Glomerular endothelial cell (primary cell): Measurements from ENCODE around the gene CEMIP. TPM values are rescaled to one million over a fixed set of nuclear protein-coding genes. Genes with fewer than 3 reads are reported as not detected.

Source experiments
- DNase-seq: peaks from one replicate; pipeline ENCODE4 v3.0.0-alpha.2; 2011; ENCODE audit warnings: low read depth, low spot score; ENCODE audit errors: extremely low read depth
- total RNA-seq: library from RNA; depleted of rRNA; stranded (reverse); fragments of >200 nt; gene quantifications from 2 replicates; pipeline ENCODE4 v1.2.3, GENCODE V29; 2015

The CEMIP gene
- total RNA-seq, 1 donor from 2014 or later = 0.53 TPM

DNA sequence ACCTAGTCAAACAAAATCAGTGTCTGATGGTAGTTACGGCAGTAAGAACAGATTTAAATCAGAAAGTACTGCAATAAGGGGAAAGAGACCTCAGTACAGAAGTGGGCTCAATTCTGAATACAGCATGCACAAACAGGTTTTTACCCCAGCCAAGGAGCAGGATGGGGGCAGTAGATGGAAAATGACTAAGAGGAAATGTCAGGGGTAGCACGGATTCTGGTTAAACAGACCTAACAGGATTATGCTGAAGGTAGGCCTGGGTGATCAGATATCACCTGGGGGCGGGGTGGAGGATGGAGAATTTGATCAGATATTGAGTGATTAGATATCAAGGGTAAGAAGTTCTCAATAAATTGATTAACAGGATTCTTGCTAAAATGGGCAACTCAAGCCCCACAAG lies 191.5 kb downstream of the CEMIP start:
- DNase-seq = no peak

DNA sequence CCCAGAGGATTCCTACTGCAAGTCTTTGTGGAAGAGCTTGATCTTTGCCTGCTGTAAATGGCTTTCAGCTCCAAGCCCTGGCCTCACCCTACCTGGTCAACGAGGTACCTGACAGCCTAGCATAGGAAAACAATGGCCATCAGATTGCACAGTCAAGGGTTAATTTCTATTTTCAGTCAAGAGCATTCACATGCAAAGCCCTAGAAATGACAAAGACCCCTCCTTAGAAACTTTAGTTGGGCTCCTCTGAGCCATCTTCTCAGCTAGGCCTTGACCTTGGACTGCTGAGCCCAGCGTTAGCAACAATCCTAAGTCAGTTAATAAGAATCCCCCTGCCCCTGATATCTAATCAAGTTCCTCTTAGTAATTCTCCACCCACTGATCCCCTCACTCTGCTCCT lies 192.0 kb downstream of the CEMIP start:
- no peak for DNase-seq

DNA sequence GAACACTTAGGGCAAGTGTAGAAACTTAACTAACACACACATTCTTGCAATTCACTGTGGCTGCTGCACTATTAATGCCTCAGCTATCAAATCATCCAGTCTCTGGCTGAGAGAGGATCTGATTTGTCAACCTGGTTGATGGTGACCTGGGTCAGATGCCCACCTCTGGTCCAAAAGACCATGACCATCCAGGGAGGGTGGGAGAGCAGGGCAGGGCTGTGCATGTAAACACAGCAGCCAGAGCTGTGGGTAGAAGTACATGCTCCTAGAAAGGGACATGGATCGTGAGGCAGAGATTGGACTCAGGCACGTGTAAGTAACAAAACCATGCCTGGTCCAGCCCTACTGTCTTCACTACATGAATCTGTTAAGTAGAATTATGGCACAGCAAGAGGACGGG lies 193.1 kb downstream of the CEMIP start:
- DNase-seq = no peak

DNA sequence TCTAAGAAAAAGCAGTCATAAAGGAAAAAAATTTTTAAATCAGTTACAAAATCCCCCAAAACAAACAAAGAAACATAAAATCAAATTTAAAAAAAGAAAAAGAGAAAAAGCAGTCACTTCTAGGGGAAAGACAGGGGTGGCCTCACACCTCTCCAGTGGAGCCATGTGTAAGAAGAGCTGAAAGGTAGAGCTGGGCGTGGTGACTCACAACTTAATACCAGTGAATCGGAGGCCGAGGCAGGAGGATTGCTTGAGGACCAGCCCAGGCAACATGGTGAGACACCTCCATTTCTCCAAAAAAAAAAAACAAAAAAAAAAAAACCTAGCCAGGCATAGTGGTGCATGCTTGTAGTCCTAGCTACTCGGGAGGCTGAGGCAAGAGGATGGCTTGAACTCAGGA lies 195.7 kb downstream of the CEMIP start:
- DNase-seq = no peak

DNA sequence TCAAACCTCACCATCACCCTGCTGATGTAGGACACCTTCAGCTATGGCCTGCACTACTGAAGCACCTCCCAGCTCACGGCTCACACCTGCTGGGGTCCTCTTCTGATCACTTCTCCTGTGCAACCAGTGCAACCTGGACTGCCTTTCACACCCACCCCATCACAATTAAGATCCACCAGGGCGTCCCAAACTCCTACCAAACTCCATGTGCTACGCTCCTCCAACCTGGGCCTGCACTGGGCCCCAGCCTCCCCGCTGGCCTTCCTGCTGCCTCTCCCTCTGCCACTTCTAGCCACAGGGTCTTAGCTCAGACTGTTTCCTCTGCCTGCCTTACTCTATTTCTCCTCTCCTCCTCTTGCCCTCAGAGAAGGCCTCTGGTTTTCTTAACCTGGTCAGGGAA lies 197.7 kb downstream of the CEMIP start:
- no peak for DNase-seq

DNA sequence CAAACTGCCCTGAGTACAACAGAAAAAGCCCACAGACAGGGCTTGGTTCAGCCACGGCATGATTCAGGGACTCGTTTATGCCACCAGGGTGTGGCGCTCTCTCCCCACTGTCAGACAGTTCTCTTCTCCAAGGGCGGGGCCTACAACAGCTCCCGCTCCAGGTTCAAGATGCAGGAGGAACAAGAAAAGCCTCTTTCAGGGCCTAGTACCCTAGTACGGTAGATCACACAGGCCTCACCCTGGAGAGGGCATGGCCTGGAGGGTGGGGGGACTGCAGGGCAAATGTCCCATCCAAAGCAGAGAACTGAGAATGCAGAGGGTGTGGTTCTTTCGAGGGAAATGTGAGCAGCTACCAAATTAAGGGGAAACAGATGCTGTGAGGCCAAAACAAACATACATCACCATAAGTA lies 198.5 kb downstream of the CEMIP start:
- no peak for DNase-seq

DNA sequence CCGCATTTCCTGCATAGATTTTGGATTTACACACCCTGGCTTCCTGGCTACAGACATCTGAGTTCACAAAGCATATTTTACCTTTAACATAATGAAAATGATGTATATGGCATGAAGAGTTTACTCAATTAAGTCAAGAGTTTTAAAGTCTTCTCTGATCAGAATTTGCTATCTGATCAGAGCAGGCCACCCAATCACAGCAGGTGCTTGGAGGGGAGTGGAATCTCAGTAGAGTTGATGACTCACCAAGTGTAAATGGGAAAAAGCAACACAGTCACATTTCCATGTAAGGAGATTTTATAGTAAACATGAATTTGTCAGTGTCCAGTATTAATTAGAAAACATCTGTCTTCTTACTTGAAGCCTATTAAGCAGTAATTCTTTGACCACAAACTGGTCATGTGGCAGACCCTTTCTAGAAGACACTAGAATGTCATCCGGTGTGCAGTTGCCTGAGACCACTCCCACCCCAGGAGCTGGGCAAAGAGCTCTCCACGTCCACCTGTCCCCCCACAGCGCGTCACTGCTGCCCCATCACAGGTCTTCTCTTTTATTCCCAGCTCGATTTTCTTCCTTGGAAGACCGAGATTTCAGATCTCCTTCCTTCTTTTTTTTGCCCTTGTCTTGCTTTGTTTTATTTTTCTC lies 199.6 kb downstream of the CEMIP start:
- DNase-seq = no peak

DNA sequence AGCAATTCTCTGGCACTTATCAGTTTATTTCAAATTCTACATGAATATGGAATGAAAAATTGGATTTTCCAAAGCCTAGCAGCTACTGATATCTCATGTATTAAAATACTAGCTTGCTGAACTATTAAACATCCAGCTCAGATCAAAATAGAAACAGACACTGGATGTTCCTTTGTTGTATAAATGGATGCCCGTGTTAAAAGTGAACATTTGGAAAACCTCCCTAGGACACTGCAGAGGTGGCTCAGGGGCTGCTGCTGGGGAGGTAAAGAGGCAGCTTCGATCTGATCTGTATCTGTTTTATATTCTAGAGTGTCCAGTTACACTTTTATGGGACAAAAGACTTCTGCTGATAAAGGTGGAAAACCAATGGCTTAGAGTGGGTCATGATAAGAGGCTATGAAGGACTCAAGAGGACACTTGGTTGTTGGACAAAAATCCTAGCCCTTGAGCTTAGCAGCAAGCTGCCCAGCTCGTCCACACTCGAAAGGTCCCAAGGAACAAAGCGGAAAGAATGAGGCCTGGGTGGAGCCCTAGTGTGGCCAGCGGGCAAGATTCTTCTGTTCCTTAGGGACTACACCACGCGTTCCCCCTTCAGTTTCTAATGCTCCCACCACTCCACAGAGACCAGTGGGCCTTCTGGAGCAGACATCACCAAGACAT lies 200.5 kb downstream of the CEMIP start:
- DNase-seq = no peak

DNA sequence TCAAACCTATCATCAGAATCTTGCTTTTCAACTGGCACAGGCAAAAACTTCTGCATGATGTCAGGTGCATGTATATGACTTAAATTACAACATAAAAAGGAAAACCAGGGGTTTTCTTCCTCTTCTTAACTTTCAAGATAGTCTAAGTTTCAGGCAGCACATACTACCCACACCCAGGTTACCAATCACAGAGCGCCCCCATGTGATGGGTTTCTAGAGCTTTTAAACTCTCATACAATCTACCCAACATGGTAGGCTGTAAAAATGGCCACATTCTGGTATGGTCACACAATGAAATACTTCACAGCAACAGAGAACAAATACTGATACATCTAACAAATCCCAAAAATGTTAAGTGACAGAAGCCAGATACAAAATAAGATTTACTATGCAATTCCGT lies 203.0 kb downstream of the CEMIP start:
- no peak for DNase-seq

DNA sequence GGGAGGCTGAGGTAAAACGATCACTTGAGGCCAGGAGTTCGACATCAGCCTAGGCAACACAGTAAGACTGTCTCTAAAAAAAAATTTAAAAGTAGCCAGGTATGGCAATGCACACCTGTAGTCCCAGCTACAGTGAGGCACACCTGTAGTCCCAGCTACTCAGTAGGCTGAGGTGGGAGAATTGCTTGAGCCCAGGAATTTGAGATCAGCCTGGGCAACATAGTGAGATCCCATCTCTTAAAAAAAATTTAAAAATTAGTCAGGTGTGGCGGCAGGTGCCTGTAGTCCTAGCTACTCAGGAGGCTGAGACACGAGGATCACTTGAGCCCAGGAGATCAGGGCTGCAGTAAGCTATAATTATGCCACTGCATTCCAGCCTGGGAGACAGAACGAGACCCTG lies 203.7 kb downstream of the CEMIP start:
- no peak for DNase-seq

DNA sequence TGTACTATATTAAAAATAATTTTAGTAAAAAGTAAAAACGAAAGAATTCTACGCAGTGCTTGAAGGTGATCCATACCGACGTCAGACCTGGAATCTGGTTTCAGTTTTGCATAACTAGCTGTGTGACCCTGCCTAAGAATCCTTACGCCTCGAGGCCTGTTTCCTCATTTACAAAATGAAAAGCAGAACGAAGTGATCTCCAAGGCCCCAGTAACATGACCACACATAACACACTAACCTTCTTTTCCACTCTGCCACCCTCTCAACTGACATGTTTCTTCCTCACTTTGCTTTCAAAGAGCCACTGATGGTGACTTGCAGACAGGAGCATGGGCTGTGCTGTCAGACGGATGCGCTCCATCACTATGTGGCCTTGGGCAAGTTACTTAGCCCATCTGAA lies 205.7 kb downstream of the CEMIP start:
- DNase-seq = no peak

DNA sequence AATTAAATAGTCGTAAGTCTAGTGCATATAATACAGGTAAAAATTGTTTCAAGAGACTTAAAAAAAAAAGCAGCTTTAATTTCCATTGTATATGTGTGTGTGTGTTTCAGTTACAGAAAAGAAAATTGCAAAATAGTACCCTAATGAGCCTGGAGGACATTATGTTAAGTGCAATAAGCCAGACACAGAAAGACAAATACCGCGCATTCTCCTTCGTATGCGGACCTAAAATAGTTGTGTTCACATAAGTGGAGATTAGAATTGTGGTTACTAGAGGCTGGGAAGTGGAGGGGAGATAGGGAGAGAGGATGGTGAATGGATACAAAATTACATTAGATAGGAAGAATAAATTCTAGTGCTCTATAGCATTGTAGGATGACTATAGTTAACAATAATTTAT lies 206.8 kb downstream of the CEMIP start:
- DNase-seq = no peak

DNA sequence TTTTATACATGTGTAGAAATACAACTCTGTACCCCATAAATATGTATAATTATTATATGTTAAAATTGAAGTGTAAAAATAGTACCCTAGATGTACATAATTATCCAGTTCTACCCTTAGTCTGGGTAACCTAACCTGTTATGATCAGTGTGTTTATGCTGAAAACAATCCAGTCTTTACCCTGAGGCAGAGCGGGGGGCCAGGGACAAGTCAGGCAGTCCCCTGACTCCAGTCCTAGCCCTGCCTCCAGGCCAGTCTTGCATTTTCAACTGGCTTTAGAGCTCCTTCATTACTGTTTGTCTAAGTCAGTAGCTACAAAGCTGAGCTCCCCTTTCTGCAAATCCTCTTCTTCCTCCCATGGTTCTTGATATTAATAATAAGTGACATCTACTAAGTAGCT lies 207.3 kb downstream of the CEMIP start:
- DNase-seq = no peak

DNA sequence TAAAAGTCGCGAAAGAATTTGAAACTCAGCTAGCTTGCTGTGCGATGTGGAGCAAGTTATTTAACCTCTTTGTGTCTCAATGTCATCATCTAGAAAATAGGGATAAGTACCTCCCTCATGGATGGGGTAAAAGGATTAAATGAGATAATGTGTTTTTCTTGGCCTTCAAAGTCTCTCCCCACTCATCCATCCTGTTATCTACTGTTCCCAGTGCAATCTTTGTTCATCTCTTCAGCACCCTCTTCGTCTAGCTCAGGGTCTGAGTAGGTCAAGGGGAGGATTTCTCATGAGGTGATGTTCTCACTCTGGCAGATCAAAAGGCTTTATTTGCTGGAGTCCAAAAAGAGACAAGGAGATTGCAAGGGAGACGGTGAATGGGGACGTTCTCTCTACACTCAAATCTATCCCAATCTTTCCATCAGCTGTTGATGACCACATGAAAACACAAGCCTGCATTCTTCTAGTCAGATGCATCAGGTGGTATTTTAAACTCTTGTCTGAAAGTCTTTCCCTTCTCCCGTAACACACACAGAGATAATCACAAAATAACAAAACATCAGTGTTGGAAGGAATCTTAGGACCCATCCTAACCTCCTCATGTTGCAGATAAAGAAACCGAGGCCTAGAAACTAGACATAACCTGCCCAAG lies 209.1 kb downstream of the CEMIP start:
- DNase-seq = no peak

DNA sequence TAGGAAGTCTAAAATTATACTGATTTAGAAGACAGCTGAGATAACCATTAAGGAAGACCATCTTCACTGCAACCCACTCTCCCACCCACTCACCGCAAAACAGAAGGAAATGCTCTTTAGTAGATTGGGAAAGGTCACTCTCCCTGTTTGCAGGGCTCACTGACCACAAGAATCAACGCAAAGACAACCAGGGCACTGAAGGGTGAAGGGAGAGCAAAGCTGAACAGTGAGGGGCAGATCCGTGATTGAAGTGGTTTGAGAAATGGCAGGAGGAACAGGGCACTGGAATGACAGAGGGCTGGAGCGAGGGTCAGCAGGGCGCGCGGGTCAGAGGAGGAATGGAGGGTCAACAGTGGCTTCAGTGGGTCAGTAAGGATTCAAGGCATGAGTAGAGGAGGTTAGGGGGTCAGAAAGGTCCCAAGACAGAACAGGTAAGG lies 209.9 kb downstream of the CEMIP start:
- DNase-seq = no peak

DNA sequence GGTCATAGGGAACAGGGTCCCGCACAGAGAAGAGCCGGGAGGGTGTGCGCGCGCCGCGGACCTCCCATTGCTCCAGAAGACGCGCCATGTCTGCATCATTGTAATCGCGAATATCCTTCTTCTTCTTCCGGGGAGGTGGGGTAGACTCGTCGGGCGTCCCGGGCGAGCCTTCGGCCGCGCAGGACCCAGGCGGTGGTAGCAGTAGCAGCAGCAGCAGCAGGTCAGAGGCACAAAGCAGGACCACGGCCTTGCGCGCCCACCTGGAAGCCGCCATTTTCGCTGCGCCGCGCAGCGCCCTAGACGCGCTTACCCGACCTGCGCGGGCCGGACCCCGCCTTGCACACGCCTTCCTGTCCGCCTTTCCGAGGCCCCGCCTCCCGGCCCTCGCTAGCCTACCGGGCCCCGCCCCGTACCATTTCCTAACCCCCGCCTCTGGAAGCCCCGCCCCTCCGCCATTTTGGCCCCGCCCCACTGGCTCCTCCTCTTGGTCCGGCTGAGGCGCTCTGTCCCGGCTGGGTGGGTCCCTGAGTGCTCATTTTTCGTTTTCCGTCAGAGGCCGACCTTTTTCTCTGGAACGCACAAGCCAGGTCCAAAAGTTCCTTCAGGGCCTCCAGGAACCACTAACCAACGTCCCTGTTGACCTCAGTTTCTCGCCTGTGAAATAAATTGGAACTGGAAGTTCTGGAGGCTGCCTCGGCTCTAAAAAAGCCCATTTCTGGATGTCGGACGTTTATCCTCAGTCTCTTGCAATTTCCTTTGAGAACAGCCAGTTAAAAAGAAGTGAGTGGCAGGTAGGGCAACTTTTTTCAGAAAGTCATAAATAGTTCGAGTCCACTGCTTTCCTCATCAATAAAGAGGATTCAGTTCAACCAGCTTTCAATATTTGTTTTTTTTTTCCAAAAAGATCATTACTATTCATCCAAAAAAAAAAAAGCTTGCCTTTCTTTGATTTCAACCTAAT lies 210.6 kb downstream of the CEMIP start, which contains the start of gene MESD:
MESD (minus strand) TSS at position 302 of the 961 bp plus-strand sequence; CDS start at position 274, 28 bp downstream.
- DNase-seq = no peak

DNA sequence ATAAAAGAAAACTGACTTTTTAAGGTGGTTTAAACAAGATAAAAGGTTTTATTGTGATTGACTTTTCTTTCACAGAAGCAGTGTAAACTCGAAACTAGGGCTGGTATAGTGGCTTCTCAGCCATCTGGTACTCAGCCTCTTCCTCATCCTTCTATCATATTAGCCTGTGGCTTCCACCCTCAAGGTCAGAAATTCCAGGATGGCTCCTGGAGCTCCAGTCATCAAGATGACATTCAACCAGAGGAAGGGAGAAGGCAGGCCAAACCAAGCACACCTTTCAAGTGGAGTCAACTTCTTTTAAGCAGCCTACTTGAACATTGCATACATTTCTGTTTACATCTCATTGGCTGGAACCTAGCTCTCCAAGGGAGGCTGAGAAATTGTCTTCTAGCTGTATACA lies 211.8 kb downstream of the CEMIP start:
- no peak for DNase-seq

DNA sequence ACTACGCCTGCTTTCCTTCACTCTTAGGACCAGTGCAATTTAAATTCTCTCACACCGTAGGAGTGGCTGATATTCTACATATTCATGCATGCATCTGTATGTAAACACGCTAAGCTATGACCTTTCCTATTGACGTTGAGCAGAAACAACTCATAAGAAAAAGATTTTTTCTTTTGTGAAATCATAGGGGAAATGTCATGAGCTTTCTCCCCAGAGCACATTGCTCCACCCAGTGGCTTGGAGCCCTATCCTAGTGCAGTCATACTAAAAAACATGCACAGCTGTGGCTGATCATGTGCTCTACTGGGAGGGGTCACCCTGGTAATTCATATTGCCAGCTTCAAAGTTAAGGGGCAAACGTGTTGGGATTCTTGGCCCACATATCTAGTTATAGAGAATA lies 212.3 kb downstream of the CEMIP start:
- no peak for DNase-seq

DNA sequence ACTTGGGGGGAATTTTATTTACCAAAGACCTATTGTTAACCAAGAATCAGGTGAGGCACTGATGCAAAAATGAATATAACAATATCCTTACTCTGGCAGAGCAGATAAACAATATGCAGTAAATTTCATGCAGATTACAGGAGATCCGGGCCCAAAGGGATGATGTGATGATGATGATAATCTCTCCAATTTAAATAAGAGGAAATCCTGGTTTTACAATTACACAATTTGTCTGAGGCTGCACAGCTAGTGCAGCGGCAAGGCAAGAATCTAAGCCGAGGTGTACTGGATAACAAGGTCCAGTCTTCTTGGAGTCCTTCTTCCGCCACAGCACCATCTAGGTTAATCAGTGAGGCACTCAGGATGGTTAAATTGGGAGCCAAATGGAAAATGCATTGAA lies 212.8 kb downstream of the CEMIP start:
- no peak for DNase-seq

DNA sequence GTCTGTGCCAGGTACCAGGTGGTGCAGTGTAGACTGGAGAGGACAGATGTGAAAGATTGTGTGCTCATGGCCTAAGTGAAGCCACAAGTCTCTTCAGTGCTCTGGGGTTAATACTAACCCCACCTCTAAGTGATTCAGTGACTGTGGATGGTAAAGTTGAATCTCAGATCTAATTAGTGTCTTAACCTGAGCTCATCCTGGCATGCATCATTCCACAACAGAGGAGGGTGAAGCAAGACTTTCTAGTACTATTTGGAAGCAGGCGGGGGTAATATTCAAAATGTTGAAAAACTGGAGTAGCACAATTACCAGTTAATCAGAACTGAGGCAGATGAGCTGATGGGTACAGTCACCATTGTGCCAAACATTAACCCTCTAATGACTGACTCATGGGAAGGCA lies 213.3 kb downstream of the CEMIP start:
- no peak for DNase-seq

DNA sequence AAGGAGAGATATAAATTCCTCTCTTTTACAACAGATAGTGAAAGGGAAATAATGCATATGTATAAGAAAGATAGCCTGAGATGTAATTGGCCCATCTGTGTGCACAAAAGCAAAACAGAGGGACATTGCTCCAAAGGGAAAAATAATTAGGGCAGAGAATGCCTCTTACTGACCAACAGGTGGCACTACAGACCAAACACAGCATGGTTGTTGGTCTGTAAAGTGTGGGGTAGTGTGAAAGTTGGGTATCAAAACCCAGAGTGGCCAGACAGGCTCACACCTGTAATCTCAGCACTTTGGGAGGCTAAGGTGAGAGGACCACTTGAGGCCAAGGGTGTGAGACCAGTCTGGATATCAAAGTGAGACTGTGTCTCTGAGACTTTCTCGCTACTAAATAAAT lies 217.1 kb downstream of the CEMIP start:
- no peak for DNase-seq
